ENCODE data around the gene RASAL2.
"Not testable (repeated sequence)": the region's sequence is repeated elsewhere in the genome, so short reads cannot be mapped to it uniquely, and the experiment has no call there.

- not testable (repeated sequence) for TF ChIP-seq CTCF, POLR2A (IDR thresholded peaks at IDR 0.05)
Observed at GRCh38 chr1:178120520-178121052, 26.7 kb downstream of the RASAL2 start.

Data from adrenal gland (tissue), 5 donors.